ENCODE data around the gene RASL10B. TPM values are rescaled to one million over a fixed set of nuclear protein-coding genes. Genes with fewer than 3 reads are reported as not detected.

Gene RASL10B
- total and polyA plus RNA-seq, 7 donors: 3.4 to 10.7 (median 6.8) TPM

DNA sequence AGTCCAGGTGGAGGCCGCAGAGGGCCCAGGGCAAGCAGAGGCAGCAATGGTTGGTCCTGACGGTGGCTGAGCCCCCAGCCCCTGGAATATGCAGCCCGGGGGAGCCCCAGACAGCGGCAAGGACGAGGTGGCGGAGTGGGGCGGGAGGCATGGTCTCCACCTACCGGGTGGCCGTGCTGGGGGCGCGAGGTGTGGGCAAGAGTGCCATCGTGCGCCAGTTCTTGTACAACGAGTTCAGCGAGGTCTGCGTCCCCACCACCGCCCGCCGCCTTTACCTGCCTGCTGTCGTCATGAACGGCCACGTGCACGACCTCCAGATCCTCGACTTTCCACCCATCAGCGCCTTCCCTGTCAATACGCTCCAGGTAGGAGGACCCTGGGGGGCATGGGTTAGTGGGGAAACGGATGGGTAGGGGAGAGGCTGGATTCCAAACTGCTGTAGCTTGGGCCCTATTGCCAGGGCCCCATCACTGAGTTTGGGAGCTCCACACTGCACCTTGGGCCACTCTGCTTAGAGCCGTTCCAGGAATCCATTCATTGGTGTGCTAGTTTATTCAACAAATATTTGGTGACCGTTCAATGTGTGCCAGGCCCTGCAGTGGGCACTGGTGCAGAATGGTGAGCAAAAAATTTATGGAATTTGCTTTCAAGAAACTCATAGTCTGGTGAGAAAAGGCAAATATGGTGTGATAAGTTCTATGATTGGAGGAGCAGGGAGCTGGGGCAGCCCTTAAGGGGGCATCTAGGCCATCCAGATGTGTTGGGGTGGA lies 3.8 kb downstream of the RASL10B start:
- H3K27me3 ChIP-seq (ENCODE audit: insufficient read depth in 3 of 3, low read length in 2 of 3): peaks cover 0 to 4% (median 0%) of the 10 kb centered on the region in 3 donors
- no peak for DNase-seq
- TF ChIP-seq, protein P1, sequence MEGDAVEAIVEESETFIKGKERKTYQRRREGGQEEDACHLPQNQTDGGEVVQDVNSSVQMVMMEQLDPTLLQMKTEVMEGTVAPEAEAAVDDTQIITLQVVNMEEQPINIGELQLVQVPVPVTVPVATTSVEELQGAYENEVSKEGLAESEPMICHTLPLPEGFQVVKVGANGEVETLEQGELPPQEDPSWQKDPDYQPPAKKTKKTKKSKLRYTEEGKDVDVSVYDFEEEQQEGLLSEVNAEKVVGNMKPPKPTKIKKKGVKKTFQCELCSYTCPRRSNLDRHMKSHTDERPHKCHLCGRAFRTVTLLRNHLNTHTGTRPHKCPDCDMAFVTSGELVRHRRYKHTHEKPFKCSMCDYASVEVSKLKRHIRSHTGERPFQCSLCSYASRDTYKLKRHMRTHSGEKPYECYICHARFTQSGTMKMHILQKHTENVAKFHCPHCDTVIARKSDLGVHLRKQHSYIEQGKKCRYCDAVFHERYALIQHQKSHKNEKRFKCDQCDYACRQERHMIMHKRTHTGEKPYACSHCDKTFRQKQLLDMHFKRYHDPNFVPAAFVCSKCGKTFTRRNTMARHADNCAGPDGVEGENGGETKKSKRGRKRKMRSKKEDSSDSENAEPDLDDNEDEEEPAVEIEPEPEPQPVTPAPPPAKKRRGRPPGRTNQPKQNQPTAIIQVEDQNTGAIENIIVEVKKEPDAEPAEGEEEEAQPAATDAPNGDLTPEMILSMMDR (IDR thresholded peaks at IDR 0.05): no peak
- no peak overlapping the region for H3K4me3 ChIP-seq
- intact Hi-C loops (cut with DNase I): no loop called here
- H3K27ac ChIP-seq: no peak overlapping the region
- no peaks in the 10 kb centered on the region for H3K9me3 ChIP-seq
- ATAC-seq: no peak
- no peaks in the 10 kb centered on the region for H3K36me3 ChIP-seq (ENCODE audit: insufficient read depth in 1 of 2, low read depth in 1 of 2)
- peaks cover 6% of the 10 kb centered on the region for H3K4me1 ChIP-seq
- 81 to 86% (median 84%) methylated on average over 25 to 29 of the region's 29 CpGs for WGBS, 3 donors

DNA sequence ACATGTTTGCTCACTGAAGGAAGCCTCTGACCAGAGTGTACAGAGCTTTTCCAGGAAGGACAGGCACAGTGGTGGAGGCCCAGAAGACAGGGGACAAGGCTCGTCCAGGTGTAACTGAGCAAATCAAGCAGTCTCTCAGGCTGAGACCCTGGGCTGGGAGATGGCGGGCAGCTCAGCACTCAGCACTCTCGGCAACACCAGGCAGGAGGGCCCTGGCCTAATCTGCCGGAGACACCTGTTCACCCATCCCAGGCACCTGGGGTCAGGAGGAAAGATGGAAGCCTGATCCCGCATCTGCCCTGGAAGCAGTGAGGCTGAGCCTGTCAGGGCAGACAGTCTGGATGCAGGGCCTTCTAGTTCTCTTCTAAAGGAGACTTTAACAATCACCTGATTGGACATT lies 4.8 kb downstream of the RASL10B start:
- DNase-seq (no peak), ATAC-seq (no peak)
- TF ChIP-seq, protein P1 (IDR thresholded peaks at IDR 0.05): no peak
- WGBS, 3 donors: 84 to 89% (median 87%) methylated on average over 5 of the region's 5 CpGs
- H3K27ac ChIP-seq: no peak overlapping the region
- no peaks in the 10 kb centered on the region for H3K9me3 ChIP-seq
- intact Hi-C loops (cut with DNase I): no loop called here
- H3K4me3 ChIP-seq: no peak overlapping the region
- H3K4me1 ChIP-seq: peaks cover 5% of the 10 kb centered on the region
- no peaks in the 10 kb centered on the region for H3K36me3 ChIP-seq (ENCODE audit: insufficient read depth in 1 of 2, low read depth in 1 of 2)
- peaks cover 0 to 4% (median 0%) of the 10 kb centered on the region in 3 donors for H3K27me3 ChIP-seq (ENCODE audit: insufficient read depth in 3 of 3, low read length in 2 of 3)

DNA sequence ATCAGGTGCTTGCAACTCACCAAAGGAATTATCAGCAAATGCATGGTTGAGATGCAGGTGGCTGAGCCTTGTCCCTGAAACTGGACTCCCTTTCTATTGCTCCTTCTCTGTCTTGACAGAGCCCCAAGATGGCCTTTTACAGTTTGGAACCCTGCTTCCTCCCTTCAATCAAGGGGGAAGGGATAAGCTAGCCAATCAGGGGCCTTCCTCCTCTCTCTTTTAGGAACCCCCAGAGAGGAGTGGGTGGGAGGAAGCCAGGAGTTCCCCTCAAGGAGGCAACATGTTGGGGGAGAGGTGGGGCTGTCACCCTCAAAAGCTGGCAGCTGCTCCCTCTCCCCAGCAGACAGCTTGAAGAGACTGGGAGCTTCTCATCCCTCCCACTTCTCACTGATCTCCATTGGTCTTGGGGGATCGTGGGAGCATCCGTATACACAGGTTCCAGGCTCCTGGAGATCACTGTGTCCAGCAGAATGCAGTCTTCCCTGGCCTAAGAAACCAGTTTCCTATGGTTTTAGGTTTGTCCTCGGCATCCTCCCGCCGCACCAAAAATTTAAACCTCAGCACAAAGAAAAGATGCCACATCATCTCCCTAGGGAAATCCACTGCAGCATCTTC lies 7.2 kb downstream of the RASL10B start:
- Histone ChIP-seq H3K4me1 (peaks cover 13% of the 10 kb centered on the region), H3K27me3 (ENCODE audit: insufficient read depth in 3 of 3, low read length in 2 of 3) (peaks cover 0 to 6% (median 0%) of the 10 kb centered on the region in 3 donors), H3K9me3 (no peaks in the 10 kb centered on the region), H3K4me3 (no peak overlapping the region), H3K27ac (no peak overlapping the region), H3K36me3 (ENCODE audit: insufficient read depth in 1 of 2, low read depth in 1 of 2) (no peaks in the 10 kb centered on the region)
- DNase-seq (no peak), ATAC-seq (no peak)
- 71 to 87% (median 76%) methylated on average over 5 of the region's 5 CpGs for WGBS, 3 donors
- TF ChIP-seq, protein P1 (IDR thresholded peaks at IDR 0.05): no peak
- intact Hi-C loops (cut with DNase I): no loop called here

DNA sequence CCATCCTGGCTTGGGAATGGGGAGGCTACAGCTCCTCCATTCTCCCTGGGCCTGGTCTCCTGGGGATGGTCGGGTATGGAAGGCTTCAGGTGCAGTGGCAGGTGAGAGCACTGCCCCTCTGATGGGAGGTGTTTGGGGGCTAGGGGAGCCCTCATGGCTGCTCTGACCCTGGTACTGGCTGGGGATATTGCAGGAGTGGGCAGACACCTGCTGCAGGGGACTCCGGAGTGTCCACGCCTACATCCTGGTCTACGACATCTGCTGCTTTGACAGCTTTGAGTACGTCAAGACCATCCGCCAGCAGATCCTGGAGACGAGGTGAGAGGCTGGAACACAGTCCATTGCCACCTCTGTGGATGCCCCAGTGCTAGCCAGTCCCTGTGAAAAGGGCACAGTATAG lies 8.8 kb downstream of the RASL10B start:
- Histone ChIP-seq H3K4me1 (peaks cover 13% of the 10 kb centered on the region), H3K9me3 (no peaks in the 10 kb centered on the region), H3K27ac (no peak overlapping the region), H3K27me3 (ENCODE audit: insufficient read depth in 3 of 3, low read length in 2 of 3) (peaks cover 0 to 7% (median 0%) of the 10 kb centered on the region in 3 donors), H3K36me3 (ENCODE audit: insufficient read depth in 1 of 2, low read depth in 1 of 2) (no peaks in the 10 kb centered on the region), H3K4me3 (no peak overlapping the region)
- intact Hi-C loops (cut with DNase I): loop anchor here (2.0 to 10.0 kb wide), 4 partner anchors 78 to 425 kb away; no protein-coding TSS in a partner anchor
- TF ChIP-seq, protein P1 (IDR thresholded peaks at IDR 0.05): no peak
- DNase-seq: no peak
- no peak for ATAC-seq
- 84 to 88% (median 87%) methylated on average over 7 of the region's 7 CpGs for WGBS, 3 donors
